HG03159 (cell line): ENCODE measurements around the gene RIN3.
A peak's percentile ranks its signal among the peaks of the same experiment; 100 is the strongest.
"Not testable (repeated sequence)": the region's sequence is repeated elsewhere in the genome, so short reads cannot be mapped to it uniquely, and the experiment has no call there.

Experiments
- ATAC-seq: cut with Tn5 transposase; IDR thresholded peaks from one replicate; pipeline ENCODE4 v1.9.1; 2021; ENCODE audit warnings: mild to moderate bottlenecking, moderate library complexity; ENCODE audit not compliant: unreplicated experiment

RIN3 gene

GRCh38 chr14:92528486-92529100 lies 15.0 kb downstream of the RIN3 start:
- ATAC-seq = no peak

GRCh38 chr14:92529903-92530302 lies 16.3 kb downstream of the RIN3 start:
- no peak for ATAC-seq

- no peak for ATAC-seq
Observed at GRCh38 chr14:92531106-92531873, 17.7 kb downstream of the RIN3 start.

- ATAC-seq = no peak
Observed at GRCh38 chr14:92532490-92533163, 19.0 kb downstream of the RIN3 start.

- no peak for ATAC-seq
Observed at GRCh38 chr14:92534932-92535643, 21.5 kb downstream of the RIN3 start.

GRCh38 chr14:92536231-92536630 lies 22.6 kb downstream of the RIN3 start:
- not testable (repeated sequence) for ATAC-seq

GRCh38 chr14:92538412-92538985 lies 24.9 kb downstream of the RIN3 start:
- ATAC-seq = peak; percentile 83

- no peak for ATAC-seq
Observed at GRCh38 chr14:92539419-92539818, 25.8 kb downstream of the RIN3 start.

GRCh38 chr14:92539875-92540274 lies 26.3 kb downstream of the RIN3 start:
- ATAC-seq = no peak

GRCh38 chr14:92540472-92541048 lies 27.0 kb downstream of the RIN3 start:
- ATAC-seq = no peak

GRCh38 chr14:92542766-92543554 lies 29.4 kb downstream of the RIN3 start:
- ATAC-seq = no peak

- ATAC-seq = no peak
Observed at GRCh38 chr14:92544051-92544720, 30.6 kb downstream of the RIN3 start.

- ATAC-seq = no peak
Observed at GRCh38 chr14:92546347-92547053, 32.9 kb downstream of the RIN3 start.

GRCh38 chr14:92549105-92549858 lies 35.7 kb downstream of the RIN3 start:
- ATAC-seq = no peak

GRCh38 chr14:92549859-92550230 lies 36.3 kb downstream of the RIN3 start:
- ATAC-seq = no peak

GRCh38 chr14:92551044-92551841 lies 37.7 kb downstream of the RIN3 start:
- peak; percentile 83 for ATAC-seq

GRCh38 chr14:92552066-92552465 lies 38.5 kb downstream of the RIN3 start:
- no peak for ATAC-seq
